DOHH2 (cell line): ENCODE data around the gene DFFB.

Experiments used
- H3F3A ChIP-seq: fragments of 200-600 bp; sonication (generic), shearing (Covaris generic); 2 replicates; pipeline ENCODE4 v1.6.0; 2016; ENCODE audit warnings: antibody characterized with exemption, mild to moderate bottlenecking; ENCODE audit not compliant: control insufficient read depth, insufficient read depth
- H3K27ac ChIP-seq: fragments of 200-600 bp; sonication (generic); 2 replicates; pipeline ENCODE4 v1.5.1; 2014; ENCODE audit warnings: low read depth, mild to moderate bottlenecking, low read length, moderate library complexity
- H3K27me3 ChIP-seq: fragments of 200-600 bp; sonication (generic); 2 replicates; pipeline ENCODE4 v1.6.1; 2014; ENCODE audit warnings: mild to moderate bottlenecking, low read length, mixed read lengths; ENCODE audit not compliant: control insufficient read depth
- H3K36me3 ChIP-seq: fragments of 200-600 bp; sonication (generic); 2 replicates; pipeline ENCODE4 v1.6.1; 2014; ENCODE audit warnings: mild to moderate bottlenecking, low read length, moderate library complexity, mixed read lengths; ENCODE audit not compliant: control insufficient read depth
- H3K4me1 ChIP-seq: fragments of 200-600 bp; sonication (generic); 2 replicates; pipeline ENCODE4 v1.6.1; 2014; ENCODE audit warnings: mild to moderate bottlenecking, low read length, mixed read lengths; ENCODE audit not compliant: control insufficient read depth
- H3K4me2 ChIP-seq: fragments of 200-600 bp; sonication (generic); 2 replicates; pipeline ENCODE4 v1.6.0; 2014; ENCODE audit warnings: mild to moderate bottlenecking, low read length, moderate library complexity
- H3K4me3 ChIP-seq: fragments of 200-600 bp; sonication (generic); 2 replicates; pipeline ENCODE4 v1.5.1; 2014; ENCODE audit warnings: mild to moderate bottlenecking, low read length, mixed read lengths
- H3K79me2 ChIP-seq: fragments of 200-600 bp; sonication (generic); 2 replicates; pipeline ENCODE4 v1.6.1; 2014; ENCODE audit warnings: mild to moderate bottlenecking, low read length, mixed read lengths; ENCODE audit not compliant: control insufficient read depth
- H3K9me2 ChIP-seq: fragments of 200-600 bp; sonication (generic); replicated peaks from 2 replicates; pipeline ENCODE4 v1.6.1; 2014; ENCODE audit warnings: mild to moderate bottlenecking, low read length, mixed read lengths; ENCODE audit not compliant: control insufficient read depth
- H3K9me3 ChIP-seq: fragments of 200-600 bp; sonication (generic); 2 replicates; pipeline ENCODE4 v1.6.1; 2014; ENCODE audit warnings: antibody characterized with exemption, low read length, mixed read lengths; ENCODE audit not compliant: control insufficient read depth, insufficient read depth
- H4K20me1 ChIP-seq: fragments of 200-600 bp; sonication (generic); 2 replicates; pipeline ENCODE4 v1.6.0; 2014; ENCODE audit warnings: low read depth, mild to moderate bottlenecking, antibody characterized with exemption, low read length, moderate library complexity; ENCODE audit not compliant: control insufficient read depth, insufficient read depth
- EZH2phosphoT487 ChIP-seq: fragments of 200-600 bp; sonication (generic); IDR thresholded peaks from 2 replicates; pipeline ENCODE4 v1.6.1; 2017; ENCODE audit warnings: borderline replicate concordance, mild to moderate bottlenecking, antibody characterized with exemption, low read length, moderate library complexity, mixed read lengths
- TF ChIP-seq, protein P1 (sequence below): fragments of 200-600 bp; sonication (generic); IDR thresholded peaks from one replicate; pipeline ENCODE4 v1.5.1; 2014; ENCODE audit warnings: antibody characterized with exemption, mild to moderate bottlenecking, low read depth, low read length; ENCODE audit not compliant: poor library complexity, severe bottlenecking

The DFFB gene

DNA sequence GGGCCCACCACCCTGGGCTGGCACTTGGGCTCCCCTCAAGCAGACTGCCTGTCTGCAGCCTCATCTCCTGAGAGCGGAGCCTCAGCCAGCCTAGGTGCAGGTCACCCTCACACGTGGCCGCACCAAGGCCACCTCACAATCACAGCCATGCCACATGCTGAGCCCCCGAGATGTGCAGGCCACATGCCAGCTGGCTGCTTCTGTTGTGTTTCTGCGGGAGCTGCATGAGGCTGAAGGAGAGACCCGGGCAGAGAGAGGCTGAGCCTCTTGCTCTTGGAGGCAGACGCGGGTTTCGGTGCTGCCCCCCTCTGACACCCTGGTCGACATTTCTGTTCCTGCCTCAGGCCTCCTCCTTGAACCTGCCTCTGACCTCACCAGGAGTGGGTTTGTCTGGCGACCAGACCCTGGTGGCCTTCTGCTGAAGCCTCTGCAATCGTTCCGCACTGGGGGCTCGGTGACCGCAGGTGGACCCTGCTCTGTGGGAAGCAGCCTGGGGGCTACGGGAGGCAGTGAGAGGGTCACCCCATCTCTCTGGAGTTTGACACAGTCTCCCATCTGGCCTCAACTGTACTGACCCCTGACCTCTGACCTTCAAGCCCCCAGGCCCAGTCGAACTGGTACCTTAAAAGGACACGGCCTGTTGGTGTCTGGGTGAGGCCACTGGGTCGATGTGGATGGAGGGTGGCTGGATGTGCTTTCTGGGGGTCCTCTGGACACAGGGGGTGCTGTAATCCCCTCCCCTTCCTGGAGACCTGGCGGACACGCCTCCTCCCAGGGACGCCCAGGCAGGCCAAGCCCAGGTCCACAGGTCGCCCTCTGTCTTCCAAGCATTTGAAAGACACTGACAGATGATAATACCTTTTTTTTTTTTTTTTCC lies 55.8 kb downstream of the DFFB start:
- Histone ChIP-seq H3K79me2 (peaks cover 40% of the 10 kb centered on the region), H3K9me3 (no peaks in the 10 kb centered on the region), H4K20me1 (no peaks in the 10 kb centered on the region), H3K4me2 (peak overlapping the region; percentile 100; the same call in 1 of the 2 replicates), H3K27ac (no peak overlapping the region), H3K36me3 (peaks cover 12% of the 10 kb centered on the region), H3F3A (peaks cover 19% of the 10 kb centered on the region), H3K4me3 (0 out of 2 replicates have a peak overlapping the region, but pooled peaks have one; percentile 81), H3K27me3 (no peaks in the 10 kb centered on the region), H3K4me1 (peaks cover 51% of the 10 kb centered on the region), H3K9me2 (no peaks in the 10 kb centered on the region)
- TF ChIP-seq EZH2phosphoT487: no peak
- TF ChIP-seq, protein P1, sequence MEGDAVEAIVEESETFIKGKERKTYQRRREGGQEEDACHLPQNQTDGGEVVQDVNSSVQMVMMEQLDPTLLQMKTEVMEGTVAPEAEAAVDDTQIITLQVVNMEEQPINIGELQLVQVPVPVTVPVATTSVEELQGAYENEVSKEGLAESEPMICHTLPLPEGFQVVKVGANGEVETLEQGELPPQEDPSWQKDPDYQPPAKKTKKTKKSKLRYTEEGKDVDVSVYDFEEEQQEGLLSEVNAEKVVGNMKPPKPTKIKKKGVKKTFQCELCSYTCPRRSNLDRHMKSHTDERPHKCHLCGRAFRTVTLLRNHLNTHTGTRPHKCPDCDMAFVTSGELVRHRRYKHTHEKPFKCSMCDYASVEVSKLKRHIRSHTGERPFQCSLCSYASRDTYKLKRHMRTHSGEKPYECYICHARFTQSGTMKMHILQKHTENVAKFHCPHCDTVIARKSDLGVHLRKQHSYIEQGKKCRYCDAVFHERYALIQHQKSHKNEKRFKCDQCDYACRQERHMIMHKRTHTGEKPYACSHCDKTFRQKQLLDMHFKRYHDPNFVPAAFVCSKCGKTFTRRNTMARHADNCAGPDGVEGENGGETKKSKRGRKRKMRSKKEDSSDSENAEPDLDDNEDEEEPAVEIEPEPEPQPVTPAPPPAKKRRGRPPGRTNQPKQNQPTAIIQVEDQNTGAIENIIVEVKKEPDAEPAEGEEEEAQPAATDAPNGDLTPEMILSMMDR: no peak

DNA sequence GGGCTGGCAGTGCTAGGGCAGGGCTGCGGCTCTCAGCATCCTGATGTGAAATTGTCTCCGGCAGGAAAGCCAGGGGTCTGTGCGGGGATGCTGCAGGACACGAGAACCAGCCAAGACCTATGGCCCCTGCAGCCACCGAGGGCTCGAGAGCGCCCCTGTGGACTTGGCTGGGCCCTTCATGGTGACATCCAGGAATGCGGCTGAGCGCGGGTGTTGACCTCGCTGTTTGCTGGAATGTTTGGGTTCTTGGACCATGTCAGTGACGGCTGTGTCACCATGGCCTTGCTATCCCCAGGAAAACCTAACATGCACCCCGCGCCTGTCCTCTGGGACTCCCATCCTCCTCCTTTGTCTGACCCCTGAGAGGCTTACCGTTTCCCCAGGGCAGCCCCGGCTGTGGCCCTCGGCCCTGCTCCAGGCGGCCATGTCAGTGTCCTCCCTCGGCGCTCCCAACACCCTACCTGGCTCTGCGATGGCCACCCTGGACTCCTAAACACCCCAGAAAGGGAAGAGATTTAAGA lies 57.1 kb downstream of the DFFB start:
- Histone ChIP-seq H3K27me3 (no peaks in the 10 kb centered on the region), H3K9me3 (no peaks in the 10 kb centered on the region), H3K4me1 (peaks cover 38% of the 10 kb centered on the region), H3K36me3 (peaks cover 4% of the 10 kb centered on the region), H4K20me1 (no peaks in the 10 kb centered on the region), H3K4me3 (no peak overlapping the region), H3K9me2 (no peaks in the 10 kb centered on the region), H3F3A (peaks cover 10% of the 10 kb centered on the region), H3K4me2 (no peak overlapping the region), H3K27ac (no peak overlapping the region), H3K79me2 (peaks cover 40% of the 10 kb centered on the region)
- TF ChIP-seq EZH2phosphoT487: no peak
- TF ChIP-seq, protein P1: no peak

DNA sequence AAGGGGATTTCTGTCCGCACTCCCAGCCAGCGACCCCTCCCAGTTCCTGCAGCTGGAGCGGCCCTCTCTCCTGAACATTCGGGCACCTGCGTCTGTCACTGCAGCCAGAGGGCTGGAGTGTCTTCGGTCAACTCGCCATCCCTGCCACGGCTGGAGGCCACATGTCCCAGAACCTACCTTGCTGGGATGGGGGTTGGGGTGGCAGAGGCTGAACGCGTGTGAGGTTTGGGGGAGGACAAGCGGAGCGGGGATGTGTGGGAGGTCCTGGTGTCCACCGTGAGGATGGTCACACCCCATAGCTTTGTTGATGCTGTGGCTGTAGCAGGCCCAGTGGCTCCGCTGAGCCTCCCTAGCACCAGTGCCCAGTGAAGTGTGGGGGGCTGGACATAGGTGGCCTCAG lies 57.6 kb downstream of the DFFB start:
- Histone ChIP-seq H3K79me2 (peaks cover 40% of the 10 kb centered on the region), H4K20me1 (no peaks in the 10 kb centered on the region), H3K36me3 (peaks cover 4% of the 10 kb centered on the region), H3F3A (peaks cover 6% of the 10 kb centered on the region), H3K9me2 (no peaks in the 10 kb centered on the region), H3K4me1 (peaks cover 33% of the 10 kb centered on the region), H3K4me3 (no peak overlapping the region), H3K9me3 (no peaks in the 10 kb centered on the region), H3K27me3 (no peaks in the 10 kb centered on the region), H3K27ac (no peak overlapping the region), H3K4me2 (no peak overlapping the region)
- TF ChIP-seq, protein P1: no peak
- TF ChIP-seq EZH2phosphoT487: no peak
